Cardiac fibroblast (primary cell): ENCODE results near the gene NRAP.

Experiments used
- DNase-seq, 2 donors: peaks; one replicate each; pipeline versions ENCODE4 v3.0.0 to v3.0.0-alpha.2; 2010; ENCODE audit warnings: low read depth in 2 of 2
- H3K4me3 ChIP-seq, 2 donors: replicated peaks in 1 of 2; 1 replicate in 1 of 2; 2 replicates in 1 of 2; pipeline ENCODE4 v1.5.1; 2011; ENCODE audit warnings: low read depth in 2 of 2, low read length in 2 of 2, mild to moderate bottlenecking in 2 of 2, moderate library complexity in 1 of 2
- TF ChIP-seq, protein P1 (sequence below): IDR thresholded peaks from one replicate; pipeline ENCODE4 v1.5.1; 2011; ENCODE audit warnings: low read depth, mild to moderate bottlenecking, low read length, inconsistent platforms

Gene NRAP

DNA sequence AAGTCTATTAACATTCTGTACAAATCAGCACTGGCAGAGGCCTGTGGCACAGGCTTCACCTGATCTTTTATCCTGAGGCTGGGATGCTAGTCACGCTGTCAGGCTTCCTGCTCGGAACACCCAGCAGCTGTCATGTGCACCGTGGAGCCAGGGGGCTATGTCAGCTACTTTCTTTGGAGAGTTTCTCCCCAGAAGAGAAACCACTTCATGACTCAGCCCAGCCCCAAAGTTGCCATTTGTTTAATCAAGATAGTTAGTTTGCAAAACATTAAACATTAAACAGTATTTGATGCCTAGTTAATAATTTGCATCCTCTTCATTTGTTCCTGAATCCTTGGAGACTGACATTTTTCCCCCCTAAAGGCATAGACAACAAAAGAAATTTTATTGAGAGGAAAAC, 111.1 kb downstream of the NRAP start, which contains the start of gene HABP2:
Gene HABP2 (plus strand): TSS at position 353 of the 400 bp plus-strand sequence. CDS start 69 bp downstream, outside the sequence.
- no peak within 1 kb of the TSS for H3K4me3 ChIP-seq
- DNase-seq: no peak
- TF ChIP-seq, protein P1, sequence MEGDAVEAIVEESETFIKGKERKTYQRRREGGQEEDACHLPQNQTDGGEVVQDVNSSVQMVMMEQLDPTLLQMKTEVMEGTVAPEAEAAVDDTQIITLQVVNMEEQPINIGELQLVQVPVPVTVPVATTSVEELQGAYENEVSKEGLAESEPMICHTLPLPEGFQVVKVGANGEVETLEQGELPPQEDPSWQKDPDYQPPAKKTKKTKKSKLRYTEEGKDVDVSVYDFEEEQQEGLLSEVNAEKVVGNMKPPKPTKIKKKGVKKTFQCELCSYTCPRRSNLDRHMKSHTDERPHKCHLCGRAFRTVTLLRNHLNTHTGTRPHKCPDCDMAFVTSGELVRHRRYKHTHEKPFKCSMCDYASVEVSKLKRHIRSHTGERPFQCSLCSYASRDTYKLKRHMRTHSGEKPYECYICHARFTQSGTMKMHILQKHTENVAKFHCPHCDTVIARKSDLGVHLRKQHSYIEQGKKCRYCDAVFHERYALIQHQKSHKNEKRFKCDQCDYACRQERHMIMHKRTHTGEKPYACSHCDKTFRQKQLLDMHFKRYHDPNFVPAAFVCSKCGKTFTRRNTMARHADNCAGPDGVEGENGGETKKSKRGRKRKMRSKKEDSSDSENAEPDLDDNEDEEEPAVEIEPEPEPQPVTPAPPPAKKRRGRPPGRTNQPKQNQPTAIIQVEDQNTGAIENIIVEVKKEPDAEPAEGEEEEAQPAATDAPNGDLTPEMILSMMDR: no peak

DNA sequence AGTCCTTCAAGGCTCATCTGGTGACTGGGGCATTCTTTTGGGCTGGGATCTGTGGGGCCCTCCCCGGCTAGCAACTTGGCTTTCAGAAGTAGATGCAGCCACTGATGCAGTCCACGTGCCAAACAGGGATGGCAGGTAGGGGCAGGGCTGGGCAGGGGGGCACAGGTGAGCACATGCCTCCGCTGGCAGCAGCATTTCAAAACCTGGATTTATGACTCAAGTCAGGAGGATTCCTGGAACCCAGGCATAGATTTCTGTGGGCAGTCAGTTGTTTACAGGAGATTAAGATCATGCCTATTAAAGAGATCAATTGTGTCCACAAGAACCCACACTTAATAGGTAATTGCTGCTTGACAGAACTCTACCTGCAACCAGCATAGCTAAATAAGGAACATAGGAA, 111.8 kb downstream of the NRAP start:
- no peak overlapping the region for H3K4me3 ChIP-seq
- TF ChIP-seq, protein P1: no peak
- DNase-seq: no peak

DNA sequence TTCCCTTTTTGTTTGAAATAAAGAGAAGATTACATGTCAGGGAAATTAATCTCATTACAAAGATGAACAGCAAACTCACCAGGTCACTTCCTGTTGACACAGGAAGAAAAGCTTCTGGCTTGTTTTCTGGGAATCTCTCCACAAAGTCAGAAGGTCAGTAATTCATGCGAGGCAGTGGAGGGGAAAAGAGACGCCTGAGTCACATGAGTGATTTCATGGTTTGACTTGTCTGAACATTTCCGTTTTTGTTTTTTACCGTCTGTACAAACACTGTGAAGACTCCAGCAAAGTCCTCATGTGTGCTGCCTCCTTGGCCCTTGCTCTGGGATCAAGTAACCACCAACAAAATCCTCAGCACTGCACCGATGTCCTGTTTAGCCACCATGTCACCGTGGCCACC, 113.5 kb downstream of the NRAP start:
- peak; percentile 22 to 25 for DNase-seq
- TF ChIP-seq, protein P1: no peak

DNA sequence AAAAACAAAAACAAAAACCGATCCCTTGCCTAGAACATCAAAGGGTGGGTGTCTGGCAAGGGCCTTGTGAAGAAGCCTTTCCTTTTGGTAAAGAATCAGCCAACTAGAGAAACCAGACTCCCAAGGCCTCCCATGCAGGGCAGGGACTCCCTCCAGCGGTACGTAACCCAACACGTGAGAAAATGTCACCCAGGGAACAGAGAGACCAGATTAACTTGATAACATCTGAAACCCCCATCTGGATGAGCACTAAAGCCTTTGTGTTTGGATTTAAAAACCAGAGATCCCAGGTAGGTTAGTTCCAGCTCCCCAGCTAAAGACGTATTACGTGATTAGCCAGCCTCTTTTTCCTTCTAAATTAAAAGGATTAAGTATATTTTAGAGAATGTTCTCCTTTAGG, 114.0 kb downstream of the NRAP start:
- H3K4me3 ChIP-seq: no peak overlapping the region
- no peak for DNase-seq
- TF ChIP-seq, protein P1: no peak

More for the DNA sequence above, 113.5 kb downstream of the NRAP start:
- H3K4me3 ChIP-seq: no peak overlapping the region

DNA sequence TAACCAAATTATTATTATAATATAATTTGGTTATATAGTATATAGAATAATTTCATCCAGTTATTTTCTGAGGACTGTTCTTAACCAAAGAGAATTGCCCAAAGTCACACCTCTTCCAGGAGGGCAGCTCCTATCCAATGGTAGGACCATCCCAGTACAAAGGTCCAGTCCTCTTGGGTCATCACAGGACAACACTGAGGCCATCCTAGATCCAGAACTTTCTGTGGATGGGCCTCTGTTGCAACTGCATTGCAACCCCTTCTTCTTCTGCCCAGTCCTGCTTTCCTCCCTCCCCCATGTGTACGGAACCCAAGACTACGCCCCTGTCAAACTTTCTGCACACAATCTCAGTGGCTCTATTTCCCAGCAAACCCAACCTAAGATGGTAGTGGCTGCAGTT, 116.4 kb downstream of the NRAP start:
- DNase-seq: no peak
- TF ChIP-seq, protein P1: no peak
- no peak overlapping the region for H3K4me3 ChIP-seq

DNA sequence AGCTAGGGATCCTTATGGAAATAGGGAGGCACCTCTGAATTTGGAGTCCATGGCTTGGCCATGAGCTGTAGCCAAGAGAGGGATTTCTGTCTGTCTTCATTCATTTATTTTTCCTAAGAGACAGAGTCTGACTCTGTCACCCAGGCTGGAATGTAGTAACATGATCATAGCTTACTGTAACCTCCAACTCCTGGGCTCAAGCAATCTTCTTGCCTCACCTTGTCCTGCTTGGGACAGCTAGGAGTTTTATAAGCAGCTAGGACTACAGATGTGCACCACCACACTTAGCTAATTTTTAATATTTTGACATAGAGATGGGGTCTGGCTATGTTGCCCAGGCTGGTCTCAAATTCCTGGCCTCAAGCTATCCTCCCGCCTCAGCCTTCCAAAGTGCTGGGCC, 119.4 kb downstream of the NRAP start:
- no peak for DNase-seq
- TF ChIP-seq, protein P1: no peak
- H3K4me3 ChIP-seq: no peak overlapping the region

DNA sequence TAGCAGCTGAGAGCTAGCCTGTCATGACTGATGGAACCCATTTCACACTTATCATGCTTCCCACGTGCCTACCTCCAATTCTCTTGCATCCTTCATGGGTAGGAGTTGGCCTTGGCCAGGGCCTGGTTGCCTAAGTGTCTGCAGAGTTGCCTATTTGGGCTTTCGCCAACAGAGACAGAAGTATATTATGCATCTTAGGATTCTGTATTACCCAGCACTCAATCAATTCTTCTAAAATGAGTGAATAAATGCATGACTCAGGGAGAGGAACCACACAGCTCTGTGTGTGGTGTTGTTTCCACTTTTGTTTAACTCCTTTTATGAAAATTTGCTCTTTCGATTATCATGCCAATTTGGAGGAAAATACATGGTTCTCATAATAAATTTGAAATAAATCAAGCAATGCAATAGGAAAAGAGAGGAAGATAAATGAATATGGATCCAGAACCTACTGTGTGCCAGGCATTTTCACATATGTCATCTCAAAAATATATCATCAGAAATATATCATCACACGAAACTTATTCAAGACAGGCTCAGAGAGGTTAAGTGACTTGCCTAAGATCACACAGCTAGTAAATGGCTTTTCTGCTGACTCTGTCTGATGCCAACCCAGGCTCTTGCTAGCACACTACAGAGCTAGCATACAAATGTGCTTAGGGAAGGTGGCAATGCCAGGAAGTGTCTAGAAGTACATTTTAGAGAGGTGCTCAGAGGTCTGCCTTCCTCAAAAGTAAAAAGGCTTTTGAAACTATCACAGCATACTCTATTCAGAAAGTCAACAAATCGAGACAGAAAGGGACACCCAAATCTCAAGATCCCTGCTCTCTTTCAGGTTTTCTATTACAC, 120.5 kb downstream of the NRAP start:
- DNase-seq: no peak
- TF ChIP-seq, protein P1: no peak
- H3K4me3 ChIP-seq: no peak overlapping the region
